VCaP (cell line): ENCODE results near the gene FBH1.
A peak's percentile ranks its signal among the peaks of the same experiment; 100 is the strongest.

Source experiments
- H3K27ac ChIP-seq: fragments of 450-650 bp; 2 replicates; pipeline ENCODE4 v1.5.1; 2017
- TF ChIP-seq, protein P1 (sequence below): fragments of 450-650 bp; conservative IDR thresholded peaks from 2 replicates; pipeline ENCODE4 v1.5.1; 2017; ENCODE audit warnings: mild to moderate bottlenecking, moderate library complexity

FBH1 gene

GRCh38 chr10:5910323-5911100 is 20.5 kb downstream of the FBH1 start:
- TF ChIP-seq, protein P1, sequence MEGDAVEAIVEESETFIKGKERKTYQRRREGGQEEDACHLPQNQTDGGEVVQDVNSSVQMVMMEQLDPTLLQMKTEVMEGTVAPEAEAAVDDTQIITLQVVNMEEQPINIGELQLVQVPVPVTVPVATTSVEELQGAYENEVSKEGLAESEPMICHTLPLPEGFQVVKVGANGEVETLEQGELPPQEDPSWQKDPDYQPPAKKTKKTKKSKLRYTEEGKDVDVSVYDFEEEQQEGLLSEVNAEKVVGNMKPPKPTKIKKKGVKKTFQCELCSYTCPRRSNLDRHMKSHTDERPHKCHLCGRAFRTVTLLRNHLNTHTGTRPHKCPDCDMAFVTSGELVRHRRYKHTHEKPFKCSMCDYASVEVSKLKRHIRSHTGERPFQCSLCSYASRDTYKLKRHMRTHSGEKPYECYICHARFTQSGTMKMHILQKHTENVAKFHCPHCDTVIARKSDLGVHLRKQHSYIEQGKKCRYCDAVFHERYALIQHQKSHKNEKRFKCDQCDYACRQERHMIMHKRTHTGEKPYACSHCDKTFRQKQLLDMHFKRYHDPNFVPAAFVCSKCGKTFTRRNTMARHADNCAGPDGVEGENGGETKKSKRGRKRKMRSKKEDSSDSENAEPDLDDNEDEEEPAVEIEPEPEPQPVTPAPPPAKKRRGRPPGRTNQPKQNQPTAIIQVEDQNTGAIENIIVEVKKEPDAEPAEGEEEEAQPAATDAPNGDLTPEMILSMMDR, result no peak
- H3K27ac ChIP-seq, result 0 out of 2 replicates have a peak overlapping the region, but pooled peaks have one; percentile 25

DNA sequence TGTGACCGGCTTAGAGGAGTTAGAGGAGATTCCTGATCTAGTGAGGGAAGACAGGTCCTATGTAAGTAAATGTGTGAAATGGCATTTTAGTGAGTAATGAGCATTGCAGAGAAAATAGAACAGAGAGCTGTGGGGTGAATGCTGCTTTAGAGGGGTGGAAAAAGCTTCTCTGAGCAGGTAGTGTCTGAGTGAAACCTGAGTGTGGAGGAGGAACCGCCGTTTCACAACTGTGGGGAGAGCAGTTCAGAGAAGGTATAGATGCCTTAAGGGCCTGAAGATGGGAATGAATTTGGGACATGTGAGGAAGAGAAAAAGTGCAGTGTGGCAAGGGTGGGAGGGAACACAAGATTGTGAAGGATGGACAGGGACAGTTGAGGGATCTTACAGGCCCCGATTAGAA is 21.6 kb downstream of the FBH1 start:
- TF ChIP-seq, protein P1, result no peak
- H3K27ac ChIP-seq, result no peak overlapping the region

- H3K27ac ChIP-seq, result no peak overlapping the region
- TF ChIP-seq, protein P1, result no peak
Observed at GRCh38 chr10:5913736-5914135, 23.7 kb downstream of the FBH1 start.

DNA sequence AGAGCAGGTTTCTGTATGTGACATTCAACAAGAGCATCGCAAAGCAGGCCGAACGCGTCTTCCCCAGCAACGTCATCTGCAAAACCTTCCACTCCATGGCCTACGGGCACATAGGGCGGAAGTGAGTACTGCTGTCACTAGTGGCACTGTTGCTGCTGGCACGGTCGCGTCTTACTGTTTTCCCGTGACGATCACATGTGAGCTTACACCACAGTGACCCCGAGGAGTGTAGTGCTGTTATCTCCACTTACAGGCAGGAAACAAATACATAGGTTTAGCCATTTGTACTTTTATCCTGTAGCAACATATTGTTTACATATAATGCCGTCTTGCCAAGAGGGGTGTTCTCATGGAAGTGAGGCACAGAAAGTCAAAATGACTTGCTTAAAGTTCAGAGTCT is 25.4 kb downstream of the FBH1 start:
- TF ChIP-seq, protein P1, result no peak
- H3K27ac ChIP-seq, result no peak overlapping the region

DNA sequence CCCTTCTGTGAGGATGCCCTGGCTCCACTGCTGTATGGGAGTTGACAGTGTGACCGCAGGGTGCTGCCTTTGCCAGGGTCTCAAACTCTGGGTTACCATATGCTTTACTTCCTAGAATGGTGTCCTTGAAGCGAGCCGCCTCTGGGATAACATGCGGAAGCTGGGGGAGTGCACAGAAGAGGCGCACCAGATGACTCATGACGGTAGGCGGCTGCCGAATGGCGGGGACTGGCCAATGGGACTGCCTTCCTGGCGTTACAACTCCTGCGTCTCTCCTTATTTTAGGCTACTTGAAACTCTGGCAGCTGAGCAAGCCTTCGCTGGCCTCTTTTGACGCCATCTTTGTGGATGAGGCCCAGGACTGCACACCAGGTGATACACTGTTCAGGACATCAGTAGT is 27.3 kb downstream of the FBH1 start:
- TF ChIP-seq, protein P1, result no peak
- no peak overlapping the region for H3K27ac ChIP-seq

GRCh38 chr10:5918763-5919162 is 28.7 kb downstream of the FBH1 start:
- no peak overlapping the region for H3K27ac ChIP-seq
- TF ChIP-seq, protein P1, result no peak

DNA sequence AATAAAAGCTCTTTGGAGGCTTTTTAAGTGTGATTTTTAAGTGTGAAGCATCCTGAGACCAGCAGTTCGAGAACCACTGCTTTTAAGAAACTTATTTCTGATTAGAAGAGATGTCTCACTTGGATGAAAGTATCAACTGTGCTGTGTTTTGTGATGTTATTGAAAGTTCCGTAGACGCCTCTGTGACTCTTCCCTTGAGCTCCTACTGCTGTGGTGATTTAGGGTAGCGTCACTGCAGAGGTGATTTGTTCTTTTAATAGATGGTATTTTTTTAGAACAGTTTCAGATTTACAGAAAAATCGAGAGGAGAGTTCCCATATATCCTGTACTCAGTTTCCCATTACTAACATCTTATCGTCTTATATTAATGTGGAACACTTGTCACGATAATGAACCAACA is 29.5 kb downstream of the FBH1 start:
- TF ChIP-seq, protein P1, result no peak

More for the DNA sequence above, 29.5 kb downstream of the FBH1 start:
- no peak overlapping the region for H3K27ac ChIP-seq
